GM12878 (cell line): ENCODE data around the gene SORCS1. TPM values are rescaled to one million over a fixed set of nuclear protein-coding genes. Genes with fewer than 3 reads are reported as not detected.

Experiments
- ATAC-seq: fragments of 200-7000 bp; cut with Tn5 transposase; 3 replicates; pipeline ENCODE4 v1.9.1; 2020; ENCODE audit warnings: mild to moderate bottlenecking, moderate library complexity
- BruUV-seq: library from RNA; stranded (reverse); fragments of 400-500 nt; replicated peaks from 2 replicates; lab custom pipeline; 2021; lab: Mats Ljungman, UMichigan
- CTCF ChIA-PET: fragments of 300-600 bp; sonication (Branson Sonifier 250); formaldehyde crosslinking; extraction: SDS; loops from one replicate; lab custom pipeline; 2021; ENCODE audit warnings: inconsistent platforms; lab: Yijun Ruan, JAX
- POLR2A ChIA-PET: fragments of 350-600 bp; formaldehyde crosslinking; extraction: SDS; loops from one replicate; lab custom pipeline; 2021; ENCODE audit warnings: inconsistent platforms; lab: Charles Lee
- RAD21 ChIA-PET: fragments of 300-600 bp; sonication (Branson Sonifier 250); formaldehyde crosslinking; loops from one replicate; lab custom pipeline; 2023; ENCODE audit warnings: antibody characterized with exemption; ENCODE audit not compliant: unreplicated experiment; lab: Charles Lee
- SMC1A ChIA-PET: fragments of 300-600 bp; sonication (Branson Sonifier 250); formaldehyde crosslinking; loops from one replicate; lab custom pipeline; 2023; ENCODE audit not compliant: unreplicated experiment, uncharacterized antibody; lab: Charles Lee
- DNase-seq: peaks from one replicate; pipeline ENCODE4 v3.0.0-alpha.2; 2011; ENCODE audit warnings: low read depth, low spot score
- FAIRE-seq: peaks from 3 replicates; lab custom pipeline; 2011; peaks lifted over from hg19 to GRCh38; lab: Jason Lieb, UNC
- H2AFZ ChIP-seq: 2 replicates; pipeline ENCODE4 v1.6.0; 2011; ENCODE audit warnings: low read depth, low read length, control low read depth; ENCODE audit not compliant: control insufficient read depth
- H3K27ac ChIP-seq: 2 replicates; pipeline ENCODE4 v1.5.1; 2011; ENCODE audit warnings: control low read depth; ENCODE audit not compliant: control insufficient read depth, insufficient read depth
- H3K27me3 ChIP-seq, 2 experiments: replicated peaks in 1 of 2; 2 replicates each; pipeline versions ENCODE4 v1.6.0 to v1.6.1; 2011; ENCODE audit warnings: low read length in 1 of 2; ENCODE audit not compliant: control insufficient read depth in 2 of 2, insufficient read depth in 2 of 2
- H3K36me3 ChIP-seq, 2 experiments: 2 replicates each; pipeline ENCODE4 v1.5.1; 2011; ENCODE audit warnings: low read length in 1 of 2; ENCODE audit not compliant: control insufficient read depth in 2 of 2, insufficient read depth in 2 of 2
- H3K4me1 ChIP-seq: 2 replicates; pipeline ENCODE4 v1.6.1; 2011; ENCODE audit warnings: mild to moderate bottlenecking, low read length, moderate library complexity, mixed read lengths; ENCODE audit not compliant: control insufficient read depth, insufficient read depth
- H3K4me2 ChIP-seq: 2 replicates; pipeline ENCODE4 v1.6.0; 2011; ENCODE audit warnings: control low read depth; ENCODE audit not compliant: control insufficient read depth, insufficient read depth
- H3K4me3 ChIP-seq: fragments of 200-600 bp; sonication (generic); 2 replicates; pipeline ENCODE4 v1.5.1; 2016
- H3K79me2 ChIP-seq: 2 replicates; pipeline ENCODE4 v1.6.0; 2011; ENCODE audit warnings: low read length; ENCODE audit not compliant: control insufficient read depth, insufficient read depth
- H3K9ac ChIP-seq: 2 replicates; pipeline ENCODE4 v1.8.0; 2011; ENCODE audit warnings: low read length, control low read depth, mixed read lengths; ENCODE audit not compliant: control insufficient read depth, insufficient read depth
- H3K9me3 ChIP-seq: replicated peaks from 3 replicates; pipeline ENCODE4 v1.5.1; 2011; ENCODE audit warnings: mild to moderate bottlenecking, low read length; ENCODE audit not compliant: control insufficient read depth, insufficient read depth
- H4K20me1 ChIP-seq: 2 replicates; pipeline ENCODE4 v1.6.0; 2011; ENCODE audit not compliant: control insufficient read depth, insufficient read depth
- LARP7 ChIP-seq: fragments of 450-650 bp; IDR thresholded peaks from 2 replicates; pipeline ENCODE4 v1.6.1; 2017; ENCODE audit warnings: mild to moderate bottlenecking
- NRF1 ChIP-seq: conservative IDR thresholded peaks from 2 replicates; pipeline ENCODE4 v1.6.1; 2011; ENCODE audit warnings: mild to moderate bottlenecking, low read depth, low read length, improper control_type of control experiment
- SMC3 ChIP-seq: IDR thresholded peaks from 2 replicates; pipeline ENCODE4 v1.6.1; 2011; ENCODE audit warnings: low read length, improper control_type of control experiment, borderline replicate concordance
- SP1 ChIP-seq: IDR thresholded peaks from one replicate; pipeline ENCODE4 v1.6.1; 2011; ENCODE audit warnings: low read depth, low read length
- WGBS: methylation state at CpG from one replicate; pipeline ENCODE4 v1.1.6; 2016; ENCODE audit warnings: low lambda C conversion rate; ENCODE audit not compliant: insufficient replicate concordance, insufficient coverage; ENCODE audit errors: missing lambda C conversion rate; 5-methylcytosine and 5-hydroxymethylcytosine counted together
- in situ Hi-C: fragments of 300-500 bp; cut with MboI; formaldehyde crosslinking; loops from 9 replicates; pipeline ENCODE4 v1.14.3; 2018; ENCODE audit warnings: mixed read lengths
- intact Hi-C: fragments of 100-400 bp; cut with micrococcal nuclease; formaldehyde crosslinking; loops from one replicate; pipeline ENCODE4 v1.14.2; 2022; ENCODE audit not compliant: unreplicated experiment
- polyA plus RNA-seq, 11 experiments: library from polyadenylated mRNA; depleted of rRNA in 4 of 11; unstranded in 6 of 11; stranded (reverse) in 5 of 11; fragments of >200 nt; fragmentation: Nextera tagmentation in 4 of 11; fragmentation: Illumina TruSeq in 1 of 11; extraction: Ambion mirVana in 4 of 11; extraction: Trizol in 1 of 11; gene quantifications; 1 replicate in 1 of 11; 2 replicates in 10 of 11; pipeline versions ENCODE4 v1.2.1 to v1.2.3, GENCODE V29; 2011 to 2016; ENCODE audit warnings: inconsistent platforms in 2 of 11, missing spikeins in 2 of 11, low read depth in 1 of 11
- total RNA-seq, 4 experiments: library from RNA; depleted of rRNA in 3 of 4; stranded (reverse); fragments of >200 nt in 3 of 4; fragmentation: Illumina TruSeq in 1 of 4; extraction: Trizol in 1 of 4; gene quantifications; 2 replicates each; pipeline versions ENCODE4 v1.2.1 to v1.2.3, GENCODE V29; 2013 to 2021
- TF ChIP-seq, protein P1 (sequence below): fragments of 450-650 bp; IDR thresholded peaks from 2 replicates; pipeline ENCODE4 v1.6.1; 2018; ENCODE audit warnings: mild to moderate bottlenecking, low read depth, moderate library complexity; ENCODE audit not compliant: partially characterized antibody

SORCS1 gene
- total and polyA plus RNA-seq, 10 of the 15 experiments (the other 5 are each of a cell fraction or from before 2014, with no cell fraction given), result 0.02 to 9.6 (median 0.06) TPM; not detected in 3

GRCh38 chr10:106973288-106973687 is 191.2 kb downstream of the SORCS1 start:
- RAD21 ChIA-PET, result no interaction called here
- Histone ChIP-seq H3K27ac (no peak overlapping the region), H3K4me1 (no peaks in the 10 kb centered on the region), H3K79me2 (no peaks in the 10 kb centered on the region), H2AFZ (no peak overlapping the region), H3K4me2 (no peak overlapping the region), H3K9ac (no peak overlapping the region), H3K9me3 (no peaks in the 10 kb centered on the region), H4K20me1 (no peaks in the 10 kb centered on the region), H3K4me3 (no peak overlapping the region), H3K27me3 (no peaks in the 10 kb centered on the region), H3K36me3 (no peaks in the 10 kb centered on the region)
- POLR2A ChIA-PET, result no interaction called here
- ATAC-seq, result no peak
- TF ChIP-seq SMC3 (no peak), SP1 (no peak), NRF1 (no peak)
- TF ChIP-seq, protein P1, sequence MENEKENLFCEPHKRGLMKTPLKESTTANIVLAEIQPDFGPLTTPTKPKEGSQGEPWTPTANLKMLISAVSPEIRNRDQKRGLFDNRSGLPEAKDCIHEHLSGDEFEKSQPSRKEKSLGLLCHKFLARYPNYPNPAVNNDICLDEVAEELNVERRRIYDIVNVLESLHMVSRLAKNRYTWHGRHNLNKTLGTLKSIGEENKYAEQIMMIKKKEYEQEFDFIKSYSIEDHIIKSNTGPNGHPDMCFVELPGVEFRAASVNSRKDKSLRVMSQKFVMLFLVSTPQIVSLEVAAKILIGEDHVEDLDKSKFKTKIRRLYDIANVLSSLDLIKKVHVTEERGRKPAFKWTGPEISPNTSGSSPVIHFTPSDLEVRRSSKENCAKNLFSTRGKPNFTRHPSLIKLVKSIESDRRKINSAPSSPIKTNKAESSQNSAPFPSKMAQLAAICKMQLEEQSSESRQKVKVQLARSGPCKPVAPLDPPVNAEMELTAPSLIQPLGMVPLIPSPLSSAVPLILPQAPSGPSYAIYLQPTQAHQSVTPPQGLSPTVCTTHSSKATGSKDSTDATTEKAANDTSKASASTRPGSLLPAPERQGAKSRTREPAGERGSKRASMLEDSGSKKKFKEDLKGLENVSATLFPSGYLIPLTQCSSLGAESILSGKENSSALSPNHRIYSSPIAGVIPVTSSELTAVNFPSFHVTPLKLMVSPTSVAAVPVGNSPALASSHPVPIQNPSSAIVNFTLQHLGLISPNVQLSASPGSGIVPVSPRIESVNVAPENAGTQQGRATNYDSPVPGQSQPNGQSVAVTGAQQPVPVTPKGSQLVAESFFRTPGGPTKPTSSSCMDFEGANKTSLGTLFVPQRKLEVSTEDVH, result no peak
- WGBS, result 5% methylated on average over 1 of the region's 1 CpG
- in situ Hi-C loops, result no loop called here
- CTCF ChIA-PET, result interaction anchor here (1.0 kb wide), 1 partner anchor 8 kb away, joined by 4 read pairs; no protein-coding TSS in a partner anchor
- no peak for FAIRE-seq
- no TSS peak for BruUV-seq
- SMC1A ChIA-PET, result interaction anchor here (1.2 to 1.4 kb wide), 2 partner anchors 11 to 113 kb away, joined by 3 read pairs; no protein-coding TSS in a partner anchor
- intact Hi-C loops, result no loop called here
- DNase-seq, result no peak

GRCh38 chr10:106972381-106972780 is 192.1 kb downstream of the SORCS1 start:
- no peak overlapping the region for H3K9ac ChIP-seq
- POLR2A ChIA-PET, result no interaction called here
- no peaks in the 10 kb centered on the region for H3K79me2 ChIP-seq
- no TSS peak for BruUV-seq
- H3K9me3 ChIP-seq, result no peaks in the 10 kb centered on the region
- intact Hi-C loops, result no loop called here
- 90% methylated on average over 1 of the region's 2 CpGs for WGBS
- no peak for DNase-seq
- no peak overlapping the region for H3K27ac ChIP-seq
- no peaks in the 10 kb centered on the region for H3K27me3 ChIP-seq
- H4K20me1 ChIP-seq, result no peaks in the 10 kb centered on the region
- SMC1A ChIA-PET, result interaction anchor here (1.2 to 1.4 kb wide), 3 partner anchors 49 to 265 kb away, joined by 3 to 5 read pairs (median 4); no protein-coding TSS in a partner anchor
- no peak for ATAC-seq
- RAD21 ChIA-PET, result interaction anchor here (0.7 kb wide), 2 partner anchors 10 to 416 kb away, joined by 3 read pairs; no protein-coding TSS in a partner anchor
- H3K4me3 ChIP-seq, result no peak overlapping the region
- in situ Hi-C loops, result no loop called here
- no peaks in the 10 kb centered on the region for H3K36me3 ChIP-seq
- CTCF ChIA-PET, result interaction anchor here (1.0 kb wide), 1 partner anchor 9 kb away, joined by 4 read pairs; no protein-coding TSS in a partner anchor
- H2AFZ ChIP-seq, result no peak overlapping the region
- H3K4me2 ChIP-seq, result no peak overlapping the region
- no peak for TF ChIP-seq LARP7
- TF ChIP-seq, all 136 proteins: peak for 0
- H3K4me1 ChIP-seq, result no peaks in the 10 kb centered on the region
- FAIRE-seq, result no peak
